SK-N-SH treated with all-trans-retinoic acid at 6 μM for 48 hours (cell line): Measurements from ENCODE around the gene GZMA.

Source experiments
- ATAC-seq: fragments of 200-7000 bp; cut with Tn5 transposase; 3 replicates; pipeline ENCODE4 v1.9.1; 2020; ENCODE audit warnings: mild to moderate bottlenecking, moderate library complexity
- ARNTL ChIP-seq: fragments of 450-650 bp; formaldehyde crosslinking; IDR thresholded peaks from 2 replicates; pipeline ENCODE4 v1.5.0; 2020; ENCODE audit warnings: low read depth, mild to moderate bottlenecking, moderate library complexity, borderline replicate concordance
- BACH2 ChIP-seq: fragments of 250-450 bp; sonication (Bioruptor Pico); IDR thresholded peaks from 2 replicates; pipeline ENCODE4 v1.9.0; 2021; ENCODE audit warnings: mild to moderate bottlenecking, borderline replicate concordance
- CREB5 ChIP-seq: fragments of 250-450 bp; sonication (Bioruptor Pico); IDR thresholded peaks from 2 replicates; pipeline ENCODE4 v1.5.1; 2020; ENCODE audit warnings: low read depth, mild to moderate bottlenecking, moderate library complexity
- CSDC2 ChIP-seq: fragments of 250-450 bp; sonication (Bioruptor Pico); IDR thresholded peaks from 2 replicates; pipeline ENCODE4 v1.5.0; 2020; ENCODE audit warnings: mild to moderate bottlenecking, moderate library complexity
- CSRNP3 ChIP-seq: fragments of 250-450 bp; sonication (Bioruptor Pico); IDR thresholded peaks from 2 replicates; pipeline ENCODE4 v1.5.1; 2021; ENCODE audit warnings: mild to moderate bottlenecking, moderate library complexity
- ESRRG ChIP-seq: fragments of 250-450 bp; sonication (Bioruptor Pico); IDR thresholded peaks from 2 replicates; pipeline ENCODE4 v1.6.1; 2021; ENCODE audit warnings: mild to moderate bottlenecking
- GLIS3 ChIP-seq: fragments of 250-450 bp; sonication (Bioruptor Pico); IDR thresholded peaks from 2 replicates; pipeline ENCODE4 v1.5.0; 2020; ENCODE audit warnings: mild to moderate bottlenecking, moderate library complexity
- ISL1 ChIP-seq: fragments of 250-450 bp; sonication (Bioruptor Pico); IDR thresholded peaks from 2 replicates; pipeline ENCODE4 v2.1.2; 2022; ENCODE audit warnings: mild to moderate bottlenecking, moderate library complexity
- OSR1 ChIP-seq: fragments of 250-450 bp; sonication (Bioruptor Pico); IDR thresholded peaks from 2 replicates; pipeline ENCODE4 v1.8.0; 2022; ENCODE audit warnings: moderate library complexity, mild to moderate bottlenecking, inconsistent platforms
- PATZ1 ChIP-seq: fragments of 250-450 bp; sonication (Bioruptor Pico); IDR thresholded peaks from 2 replicates; pipeline ENCODE4 v1.8.0; 2020; ENCODE audit warnings: mild to moderate bottlenecking, moderate library complexity, borderline replicate concordance
- POU6F1 ChIP-seq: fragments of 250-450 bp; sonication (Bioruptor Pico); IDR thresholded peaks from 2 replicates; pipeline ENCODE4 v1.8.0; 2021; ENCODE audit warnings: low read depth, mild to moderate bottlenecking, moderate library complexity, borderline replicate concordance
- PPARA ChIP-seq: fragments of 250-450 bp; sonication (Bioruptor Pico); IDR thresholded peaks from 2 replicates; pipeline ENCODE4 v1.5.0; 2020; ENCODE audit warnings: mild to moderate bottlenecking, borderline replicate concordance
- RARB ChIP-seq: fragments of 250-450 bp; sonication (Bioruptor Pico); IDR thresholded peaks from 2 replicates; pipeline ENCODE4 v1.8.0; 2021; ENCODE audit warnings: mild to moderate bottlenecking, moderate library complexity
- SNAI2 ChIP-seq: fragments of 250-450 bp; sonication (Bioruptor Pico); IDR thresholded peaks from 2 replicates; pipeline ENCODE4 v1.5.0; 2020; ENCODE audit warnings: mild to moderate bottlenecking, moderate library complexity
- TOX ChIP-seq: fragments of 250-450 bp; sonication (Bioruptor Pico); IDR thresholded peaks from 2 replicates; pipeline ENCODE4 v1.8.0; 2021; ENCODE audit warnings: mild to moderate bottlenecking, moderate library complexity, borderline replicate concordance
- TSHZ2 ChIP-seq: fragments of 250-450 bp; sonication (Bioruptor Pico); IDR thresholded peaks from 2 replicates; pipeline ENCODE4 v1.5.0; 2020; ENCODE audit warnings: mild to moderate bottlenecking, moderate library complexity
- ZC3H10 ChIP-seq: fragments of 250-450 bp; sonication (Bioruptor Pico); IDR thresholded peaks from 2 replicates; pipeline ENCODE4 v1.5.1; 2021; ENCODE audit warnings: mild to moderate bottlenecking, moderate library complexity
- ZFP3 ChIP-seq: fragments of 250-450 bp; sonication (Bioruptor Pico); IDR thresholded peaks from 2 replicates; pipeline ENCODE4 v1.5.0; 2020; ENCODE audit warnings: mild to moderate bottlenecking, moderate library complexity
- ZFP30 ChIP-seq: fragments of 450-650 bp; formaldehyde crosslinking; IDR thresholded peaks from 2 replicates; pipeline ENCODE4 v1.5.0; 2022; ENCODE audit warnings: mild to moderate bottlenecking, moderate library complexity
- ZNF565 ChIP-seq: fragments of 450-650 bp; formaldehyde crosslinking; conservative IDR thresholded peaks from 2 replicates; pipeline ENCODE4 v1.5.0; 2020; ENCODE audit warnings: low read depth, mild to moderate bottlenecking, moderate library complexity
- ZNF70 ChIP-seq: fragments of 450-650 bp; formaldehyde crosslinking; IDR thresholded peaks from 2 replicates; pipeline ENCODE4 v1.5.0; 2020; ENCODE audit warnings: mild to moderate bottlenecking, moderate library complexity
- ZNF8 ChIP-seq: fragments of 450-650 bp; formaldehyde crosslinking; IDR thresholded peaks from 2 replicates; pipeline ENCODE4 v1.5.0; 2020; ENCODE audit warnings: mild to moderate bottlenecking, moderate library complexity

The GZMA gene

GRCh38 chr5:55070968-55071367, 31.5 kb upstream of the GZMA start:
- TF ChIP-seq ZFP3 (CRISPR knock-in tag), result no peak
- no peak for TF ChIP-seq BACH2 (CRISPR knock-in tag)
- TF ChIP-seq PATZ1, result no peak
- no peak for TF ChIP-seq ZNF70
- no peak for TF ChIP-seq PPARA (CRISPR knock-in tag)
- no peak for TF ChIP-seq ZFP30 (CRISPR knock-in tag)
- TF ChIP-seq ARNTL (CRISPR knock-in tag), result no peak
- no peak for TF ChIP-seq ZC3H10 (CRISPR knock-in tag)
- no peak for TF ChIP-seq ESRRG (CRISPR knock-in tag)
- TF ChIP-seq ZNF8 (CRISPR knock-in tag), result no peak
- TF ChIP-seq CREB5 (CRISPR knock-in tag), result no peak
- TF ChIP-seq GLIS3 (CRISPR knock-in tag), result no peak
- TF ChIP-seq TOX, result no peak
- no peak for TF ChIP-seq SNAI2 (CRISPR knock-in tag)
- TF ChIP-seq ISL1 (CRISPR knock-in tag), result no peak
- ATAC-seq, result no peak

- TF ChIP-seq SNAI2 (CRISPR knock-in tag) (no peak), ARNTL (CRISPR knock-in tag) (no peak), PATZ1 (no peak), OSR1 (CRISPR knock-in tag) (no peak), ZC3H10 (CRISPR knock-in tag) (no peak), ISL1 (CRISPR knock-in tag) (no peak), PPARA (CRISPR knock-in tag) (no peak), ZNF8 (CRISPR knock-in tag) (no peak), ZFP30 (CRISPR knock-in tag) (no peak), TSHZ2 (CRISPR knock-in tag) (no peak), CSRNP3 (CRISPR knock-in tag) (no peak), ZFP3 (CRISPR knock-in tag) (no peak), CREB5 (CRISPR knock-in tag) (no peak), BACH2 (CRISPR knock-in tag) (no peak), RARB (CRISPR knock-in tag) (no peak)
- TF ChIP-seq, all 23 proteins: peak for 0
- ATAC-seq, result no peak
Observed at GRCh38 chr5:55071413-55071812, 31.0 kb upstream of the GZMA start.

- no peak for ATAC-seq
- TF ChIP-seq POU6F1 (CRISPR knock-in tag) (no peak), ZFP3 (CRISPR knock-in tag) (no peak), CSDC2 (CRISPR knock-in tag) (no peak), BACH2 (CRISPR knock-in tag) (no peak), SNAI2 (CRISPR knock-in tag) (no peak), ZNF565 (CRISPR knock-in tag) (no peak), GLIS3 (CRISPR knock-in tag) (no peak), CSRNP3 (CRISPR knock-in tag) (no peak), ESRRG (CRISPR knock-in tag) (no peak), ISL1 (CRISPR knock-in tag) (no peak), ZNF70 (no peak), PPARA (CRISPR knock-in tag) (no peak), ARNTL (CRISPR knock-in tag) (no peak), RARB (CRISPR knock-in tag) (no peak)
Observed at GRCh38 chr5:55072666-55073065, 29.8 kb upstream of the GZMA start.
